Naive thymus-derived CD4-positive, alpha-beta T cell (primary cell): Measurements from ENCODE around the gene EIF2B5. TPM values are rescaled to one million over a fixed set of nuclear protein-coding genes. Genes with fewer than 3 reads are reported as not detected.
"Not testable (repeated sequence)": the region's sequence is repeated elsewhere in the genome, so short reads cannot be mapped to it uniquely, and the experiment has no call there.

ENCODE experiments used
- ATAC-seq: fragments of 150-1000 bp; cut with Tn5 transposase; 2 replicates; pipeline ENCODE4 v1.10.0; 2021; ENCODE audit warnings: mild to moderate bottlenecking, moderate library complexity
- CTCF ChIA-PET: fragments of 350-600 bp; sonication (Branson Sonifier 250); formaldehyde crosslinking; loops from one replicate; lab custom pipeline; 2021; ENCODE audit warnings: antibody characterized with exemption; lab: Charles Lee
- POLR2A ChIA-PET: fragments of 350-600 bp; sonication (Branson Sonifier 250); formaldehyde crosslinking; loops from one replicate; lab custom pipeline; 2021; ENCODE audit warnings: antibody characterized with exemption, inconsistent platforms; lab: Charles Lee
- DNase-seq, 9 donors: peaks; one replicate each; pipeline versions ENCODE4 v3.0.0 to v3.0.0-alpha.2; 2020 to 2022; ENCODE audit warnings: mixed read lengths in 1 of 9
- H3K27ac ChIP-seq: one replicate; pipeline ENCODE4 v1.7.0; 2013; ENCODE audit warnings: mild to moderate bottlenecking, low read depth, low read length, moderate library complexity
- H3K27me3 ChIP-seq, 2 donors: one replicate each; pipeline ENCODE4 v1.7.0; 2013; ENCODE audit warnings: low read length in 2 of 2, mild to moderate bottlenecking in 2 of 2, moderate library complexity in 2 of 2; ENCODE audit not compliant: control insufficient read depth in 2 of 2, insufficient read depth in 2 of 2
- H3K36me3 ChIP-seq, 3 experiments: 1 replicate in 2 of 3; 2 replicates in 1 of 3; pipeline ENCODE4 v1.7.0; 2013; ENCODE audit warnings: low read length in 3 of 3, mild to moderate bottlenecking in 3 of 3, moderate library complexity in 1 of 3; ENCODE audit not compliant: insufficient read depth in 3 of 3, control insufficient read depth in 2 of 3
- H3K4me1 ChIP-seq, 2 donors: one replicate each; pipeline ENCODE4 v1.7.0; 2013; ENCODE audit warnings: low read length in 2 of 2, mild to moderate bottlenecking in 2 of 2, moderate library complexity in 1 of 2; ENCODE audit not compliant: control insufficient read depth in 2 of 2, insufficient read depth in 2 of 2
- H3K4me3 ChIP-seq: 2 replicates; pipeline ENCODE4 v1.7.0; 2013; ENCODE audit warnings: mild to moderate bottlenecking, low read length
- H3K9me3 ChIP-seq, 3 experiments: 1 replicate in 2 of 3; 2 replicates in 1 of 3; pipeline ENCODE4 v1.7.0; 2013; ENCODE audit warnings: low read length in 3 of 3; ENCODE audit not compliant: control insufficient read depth in 2 of 3
- H3K27ac Mint-ChIP-seq, 9 donors: one replicate each; pipeline ENCODE4 v1.8.0; 2020 to 2022; ENCODE audit warnings: mixed read lengths in 9 of 9, mild to moderate bottlenecking in 8 of 9, moderate library complexity in 5 of 9, inconsistent platforms in 2 of 9
- H3K27me3 Mint-ChIP-seq, 5 donors: one replicate each; pipeline ENCODE4 v1.8.0; 2021 to 2022; ENCODE audit warnings: mixed read lengths in 5 of 5, mild to moderate bottlenecking in 1 of 5
- H3K36me3 Mint-ChIP-seq, 5 donors: one replicate each; pipeline ENCODE4 v1.8.0; 2020 to 2022; ENCODE audit warnings: mixed read lengths in 5 of 5, mild to moderate bottlenecking in 3 of 5, inconsistent platforms in 1 of 5
- H3K4me1 Mint-ChIP-seq, 7 donors: one replicate each; pipeline ENCODE4 v1.8.0; 2020 to 2022; ENCODE audit warnings: mixed read lengths in 7 of 7, mild to moderate bottlenecking in 3 of 7, inconsistent platforms in 1 of 7
- H3K4me3 Mint-ChIP-seq, 10 donors: one replicate each; pipeline ENCODE4 v1.8.0; 2020 to 2022; ENCODE audit warnings: mild to moderate bottlenecking in 10 of 10, mixed read lengths in 10 of 10, moderate library complexity in 6 of 10, inconsistent platforms in 2 of 10
- H3K9me3 Mint-ChIP-seq, 11 donors: one replicate each; pipeline ENCODE4 v1.8.0; 2020 to 2022; ENCODE audit warnings: mixed read lengths in 11 of 11, mild to moderate bottlenecking in 4 of 11, inconsistent platforms in 1 of 11, moderate library complexity in 1 of 11
- intact Hi-C, 2 donors: fragments of 100-400 bp; cut with micrococcal nuclease; formaldehyde crosslinking; loops; one replicate each; pipeline ENCODE4 v1.15.1; 2023
- polyA plus RNA-seq, 2 donors: library from polyadenylated mRNA; unstranded; fragments of 300-500 nt; fragmentation: Illumina TruSeq; gene quantifications; one replicate each; pipeline ENCODE4 v1.2.3, GENCODE V29; 2021
- total RNA-seq, 6 experiments: library from RNA in 5 of 6; stranded (reverse) in 5 of 6; gene quantifications; 1 replicate in 5 of 6; 2 replicates in 1 of 6; pipeline ENCODE4 v1.2.3 and lab custom pipeline; 2021 to 2026

The EIF2B5 gene
- total and polyA plus RNA-seq, 7 experiments from 2014 or later, result 47.2 to 87.2 (median 67.7) TPM

GRCh38 chr3:184099806-184100686, 35.1 kb upstream of the EIF2B5 start:
- no peak for DNase-seq
- H3K4me1 Mint-ChIP-seq, result no peaks in the 10 kb centered on the region
- H3K4me3 Mint-ChIP-seq, result no peak overlapping the region
- Histone ChIP-seq H3K27me3 (no peaks in the 10 kb centered on the region), H3K4me1 (no peaks in the 10 kb centered on the region), H3K4me3 (no peak overlapping the region), H3K36me3 (no peaks in the 10 kb centered on the region), H3K27ac (no peak overlapping the region), H3K9me3 (no peaks in the 10 kb centered on the region)
- no peaks in the 10 kb centered on the region for H3K36me3 Mint-ChIP-seq
- no peak for ATAC-seq
- ChIA-PET CTCF (no interaction called here), POLR2A (no interaction called here)
- H3K27me3 Mint-ChIP-seq, result peaks cover 0 to 11% (median 3%) of the 10 kb centered on the region in 5 donors
- H3K9me3 Mint-ChIP-seq, result no peaks in the 10 kb centered on the region
- H3K27ac Mint-ChIP-seq, result no peak overlapping the region
- intact Hi-C loops, result no loop called here

- ChIA-PET CTCF (no interaction called here), POLR2A (no interaction called here)
- no peak overlapping the region for H3K4me3 ChIP-seq
- ATAC-seq (no peak), DNase-seq (no peak)
- H3K9me3 ChIP-seq, result no peaks in the 10 kb centered on the region
- peaks cover 0 to 4% (median 0%) of the 10 kb centered on the region in 5 donors for H3K36me3 Mint-ChIP-seq
- no peaks in the 10 kb centered on the region for H3K9me3 Mint-ChIP-seq
- intact Hi-C loops, result no loop called here
- H3K36me3 ChIP-seq, result no peaks in the 10 kb centered on the region
- H3K27me3 Mint-ChIP-seq, result peaks cover 0 to 8% (median 4%) of the 10 kb centered on the region in 5 donors
- no peaks in the 10 kb centered on the region for H3K27me3 ChIP-seq
- no peak overlapping the region for H3K27ac ChIP-seq
- H3K4me1 Mint-ChIP-seq, result no peaks in the 10 kb centered on the region
- H3K4me3 Mint-ChIP-seq, result no peak overlapping the region
- H3K27ac Mint-ChIP-seq, result no peak overlapping the region
- no peaks in the 10 kb centered on the region for H3K4me1 ChIP-seq
Measured at GRCh38 chr3:184110316-184110725, 24.8 kb upstream of the EIF2B5 start.

GRCh38 chr3:184116017-184116416, 19.1 kb upstream of the EIF2B5 start:
- peaks cover 0 to 9% (median 7%) of the 10 kb centered on the region in 5 donors for H3K36me3 Mint-ChIP-seq

GRCh38 chr3:184117636-184118035, 17.5 kb upstream of the EIF2B5 start:
- no peaks in the 10 kb centered on the region for H3K9me3 Mint-ChIP-seq
- Histone ChIP-seq H3K9me3 (no peaks in the 10 kb centered on the region), H3K27ac (no peak overlapping the region), H3K4me1 (no peaks in the 10 kb centered on the region), H3K4me3 (no peak overlapping the region), H3K36me3 (no peaks in the 10 kb centered on the region), H3K27me3 (no peaks in the 10 kb centered on the region)
- H3K36me3 Mint-ChIP-seq, result peaks cover 0 to 9% (median 7%) of the 10 kb centered on the region in 5 donors
- no peak overlapping the region for H3K4me3 Mint-ChIP-seq
- CTCF ChIA-PET, result no interaction called here
- intact Hi-C loops, result no loop called here
- ATAC-seq, result no peak
- POLR2A ChIA-PET, result no interaction called here
- H3K4me1 Mint-ChIP-seq, result no peaks in the 10 kb centered on the region
- peaks cover 0 to 15% (median 6%) of the 10 kb centered on the region in 5 donors for H3K27me3 Mint-ChIP-seq
- no peak overlapping the region for H3K27ac Mint-ChIP-seq
- no peak for DNase-seq

More at GRCh38 chr3:184116017-184116416, 19.1 kb upstream of the EIF2B5 start:
- no peaks in the 10 kb centered on the region for H3K36me3 ChIP-seq
- H3K27me3 ChIP-seq, result no peaks in the 10 kb centered on the region
- H3K9me3 Mint-ChIP-seq, result no peaks in the 10 kb centered on the region
- no peak for ATAC-seq
- no peak for DNase-seq
- H3K4me3 Mint-ChIP-seq, result no peak overlapping the region
- H3K4me3 ChIP-seq, result no peak overlapping the region
- H3K27ac ChIP-seq, result no peak overlapping the region
- intact Hi-C loops, result no loop called here
- CTCF ChIA-PET, result no interaction called here
- POLR2A ChIA-PET, result no interaction called here
- H3K4me1 ChIP-seq, result no peaks in the 10 kb centered on the region
- H3K27me3 Mint-ChIP-seq, result peaks cover 0 to 15% (median 6%) of the 10 kb centered on the region in 5 donors
- no peaks in the 10 kb centered on the region for H3K9me3 ChIP-seq
- H3K4me1 Mint-ChIP-seq, result no peaks in the 10 kb centered on the region
- H3K27ac Mint-ChIP-seq, result no peak overlapping the region

- H3K9me3 ChIP-seq, H3K27me3 ChIP-seq, DNase-seq, POLR2A ChIA-PET, H3K4me3 Mint-ChIP-seq, H3K27ac ChIP-seq, H3K4me3 ChIP-seq, intact Hi-C loops, H3K27ac Mint-ChIP-seq, H3K36me3 ChIP-seq, H3K9me3 Mint-ChIP-seq, H3K4me1 ChIP-seq, H3K4me1 Mint-ChIP-seq, ATAC-seq, H3K36me3 Mint-ChIP-seq: not testable (repeated sequence)
- H3K27me3 Mint-ChIP-seq, result peaks cover 0 to 11% (median 4%) of the 10 kb centered on the region in 5 donors
- CTCF ChIA-PET, result interaction anchor here (0.6 kb wide), 1 partner anchor 679 kb away, joined by 3 read pairs; no protein-coding TSS in a partner anchor
Measured at GRCh38 chr3:184121031-184121430, 14.1 kb upstream of the EIF2B5 start.

GRCh38 chr3:184126006-184126405, 9.2 kb upstream of the EIF2B5 start:
- POLR2A ChIA-PET, result no interaction called here
- CTCF ChIA-PET, result no interaction called here

More at GRCh38 chr3:184126006-184126405, 9.2 kb upstream of the EIF2B5 start:
- Histone ChIP-seq H3K4me3 (no peak overlapping the region), H3K27ac (no peak overlapping the region), H3K9me3 (no peaks in the 10 kb centered on the region), H3K27me3 (no peaks in the 10 kb centered on the region), H3K36me3 (no peaks in the 10 kb centered on the region), H3K4me1 (no peaks in the 10 kb centered on the region)
- no peak for ATAC-seq
- Mint-ChIP-seq H3K36me3 (no peaks in the 10 kb centered on the region), H3K4me3 (no peak overlapping the region), H3K9me3 (no peaks in the 10 kb centered on the region), H3K4me1 (no peaks in the 10 kb centered on the region), H3K27me3 (peaks cover 0 to under 1% (median 0%) of the 10 kb centered on the region in 5 donors), H3K27ac (no peak overlapping the region)
- intact Hi-C loops, result no loop called here
- DNase-seq, result no peak
